Psoas muscle (tissue), 8 donors: Measurements from ENCODE around the gene TJP2. TPM values are rescaled to one million over a fixed set of nuclear protein-coding genes. Genes with fewer than 3 reads are reported as not detected.
"Not testable (repeated sequence)": the region's sequence is repeated elsewhere in the genome, so short reads cannot be mapped to it uniquely, and the experiment has no call there.

Experiments used
- ATAC-seq, 4 donors: fragments of 200-7000 bp; cut with Tn5 transposase; one replicate each; pipeline ENCODE4 v1.9.1; 2020; ENCODE audit warnings: moderate library complexity in 3 of 4, mild to moderate bottlenecking in 2 of 4
- DNase-seq, 2 donors: peaks; one replicate each; pipeline ENCODE4 v3.0.0-alpha.2; 2020
- H3K27ac ChIP-seq: fragments of 200-600 bp; one replicate; pipeline ENCODE4 v1.8.0; 2022
- H3K27me3 ChIP-seq, 3 donors: fragments of 200-600 bp in 1 of 3; one replicate each; pipeline versions ENCODE4 v1.6.1 to v1.8.0; 2013 to 2022; ENCODE audit warnings: low read length in 2 of 3, mild to moderate bottlenecking in 2 of 3, moderate library complexity in 1 of 3; ENCODE audit not compliant: insufficient read depth in 3 of 3
- H3K36me3 ChIP-seq, 2 donors: fragments of 200-600 bp in 1 of 2; one replicate each; pipeline versions ENCODE4 v1.6.1 to v1.8.0; 2013 to 2022; ENCODE audit warnings: low read depth in 1 of 2, mild to moderate bottlenecking in 1 of 2, moderate library complexity in 1 of 2; ENCODE audit not compliant: insufficient read depth in 1 of 2
- H3K4me1 ChIP-seq: fragments of 200-600 bp; one replicate; pipeline ENCODE4 v1.8.0; 2022
- H3K4me3 ChIP-seq: fragments of 200-600 bp; one replicate; pipeline ENCODE4 v1.8.0; 2022; ENCODE audit warnings: mild to moderate bottlenecking
- H3K9me3 ChIP-seq: fragments of 200-600 bp; one replicate; pipeline ENCODE4 v1.8.0; 2022
- CTCF ChIP-seq: fragments of 200-600 bp; IDR thresholded peaks from one replicate; pipeline ENCODE4 v1.8.0; 2022; ENCODE audit warnings: antibody characterized with exemption
- WGBS, 3 donors: extraction: QIAGEN DNeasy Blood & Tissue Kit; methylation state at CpG; one replicate each; pipeline versions ENCODE4 v1.1.6 to v1.1.7; 2013; 5-methylcytosine and 5-hydroxymethylcytosine counted together
- intact Hi-C, 2 donors: fragments of 100-400 bp; cut with DNase I; formaldehyde crosslinking; loops; one replicate each; pipeline versions ENCODE4 v1.11.0 to v1.14.2; 2022
- polyA plus RNA-seq, 3 donors: library from polyadenylated mRNA; stranded (reverse); fragments of 200-250 nt; gene quantifications; one replicate each; pipeline ENCODE4 v1.2.3, GENCODE V29; 2013
- total RNA-seq, 4 donors: library from RNA; stranded (reverse); fragmentation: NEBNext Ultra II Directional in 2 of 4; extraction: Animal tissue kit (Norgen Biotek cat#: 25700) in 2 of 4; gene quantifications; one replicate each; pipeline versions ENCODE4 v1.2.1 to v1.2.4, GENCODE V29; 2021 to 2023
- donor health status: healthy with polysubstance abuse.
- donor health status: DM: no; HTN: no; CAD: no; lungs with moderate emphysema.
- donor health status: Bipolar disorder and iron deficiency.
- donor health status: healthy.
- donor health status: DM: yes; HTN: yes; CAD: no.
- donor health status: DM: no; HTN: no; CAD: no.
- donor health status: DM: no; HTN: no; CAD: no.
- donor health status: DM: yes; HTN: yes; CAD: no.

The TJP2 gene
- total and polyA plus RNA-seq, 7 donors = 6.6 to 25.1 (median 14.8) TPM

DNA sequence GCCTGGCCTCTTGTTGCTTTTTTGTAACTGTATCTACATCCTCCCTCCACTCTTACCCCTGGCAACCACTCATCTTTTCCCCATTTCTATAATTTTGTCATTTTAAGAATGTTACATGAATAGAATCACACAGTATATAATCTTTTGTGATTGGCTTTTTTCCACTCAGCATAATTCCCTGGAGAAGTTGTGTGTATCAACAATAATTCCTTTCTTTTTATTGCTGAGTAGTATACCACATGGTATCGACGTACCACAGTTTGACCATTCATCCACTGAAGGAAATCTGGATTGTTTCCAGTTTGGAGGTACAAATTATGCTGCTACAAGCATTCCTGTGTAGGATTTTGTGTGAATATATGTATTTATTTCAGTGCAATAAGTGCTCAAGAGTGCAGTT is 129.3 kb downstream of the TJP2 start:
- Histone ChIP-seq H3K27ac (no peak overlapping the region), H3K4me1 (no peaks in the 10 kb centered on the region), H3K27me3 (no peaks in the 10 kb centered on the region), H3K36me3 (no peaks in the 10 kb centered on the region), H3K9me3 (no peaks in the 10 kb centered on the region), H3K4me3 (no peak overlapping the region)
- 76 to 81% (median 79%) methylated on average over 2 of the region's 2 CpGs for WGBS, 3 donors
- intact Hi-C loops = no loop called here
- DNase-seq (no peak), ATAC-seq (no peak)
- TF ChIP-seq CTCF = no peak

GRCh38 chr9:69306895-69307445 is 132.9 kb downstream of the TJP2 start:
- intact Hi-C loops, DNase-seq, H3K27me3 ChIP-seq, H3K4me3 ChIP-seq, H3K36me3 ChIP-seq, H3K9me3 ChIP-seq, H3K4me1 ChIP-seq, ATAC-seq, H3K27ac ChIP-seq: not testable (repeated sequence)
- 78 to 81% (median 79%) methylated on average over 5 of the region's 5 CpGs for WGBS, 3 donors

GRCh38 chr9:69307446-69308205 is 133.5 kb downstream of the TJP2 start:
- Histone ChIP-seq H3K9me3 (no peaks in the 10 kb centered on the region), H3K4me1 (no peaks in the 10 kb centered on the region), H3K27ac (no peak overlapping the region), H3K27me3 (no peaks in the 10 kb centered on the region), H3K36me3 (no peaks in the 10 kb centered on the region), H3K4me3 (no peak overlapping the region)
- ATAC-seq (no peak), DNase-seq (no peak)
- intact Hi-C loops = no loop called here
- 89 to 93% (median 90%) methylated on average over 5 of the region's 5 CpGs for WGBS, 3 donors
- no peak for TF ChIP-seq CTCF

GRCh38 chr9:69308206-69308931 is 134.3 kb downstream of the TJP2 start:
- no peak overlapping the region for H3K4me3 ChIP-seq
- peaks cover 6% of the 10 kb centered on the region for H3K9me3 ChIP-seq
- H3K27me3 ChIP-seq = no peaks in the 10 kb centered on the region
- no peaks in the 10 kb centered on the region for H3K36me3 ChIP-seq
- 89 to 94% (median 90%) methylated on average over 5 of the region's 5 CpGs for WGBS, 3 donors
- TF ChIP-seq CTCF = no peak
- DNase-seq (no peak), ATAC-seq (no peak)
- intact Hi-C loops = no loop called here
- H3K27ac ChIP-seq = no peak overlapping the region
- no peaks in the 10 kb centered on the region for H3K4me1 ChIP-seq

GRCh38 chr9:69313175-69313574 is 139.1 kb downstream of the TJP2 start:
- TF ChIP-seq CTCF = no peak
- Histone ChIP-seq H3K36me3 (no peaks in the 10 kb centered on the region), H3K4me1 (no peaks in the 10 kb centered on the region), H3K27me3 (no peaks in the 10 kb centered on the region), H3K9me3 (peaks cover 6% of the 10 kb centered on the region), H3K27ac (no peak overlapping the region), H3K4me3 (no peak overlapping the region)
- no peak for ATAC-seq
- DNase-seq = no peak
- intact Hi-C loops = no loop called here
